Lung (tissue), 12 donors: Measurements from ENCODE around the gene CCDC38. TPM values are rescaled to one million over a fixed set of nuclear protein-coding genes. Genes with fewer than 3 reads are reported as not detected.

Experiments used
- ATAC-seq: fragments of 200-7000 bp; cut with Tn5 transposase; one replicate; pipeline ENCODE4 v1.9.1; 2020; ENCODE audit warnings: moderate number of reproducible peaks; ENCODE audit not compliant: insufficient read depth, low FRiP score
- DNase-seq, 3 donors: peaks; one replicate each; pipeline ENCODE4 v3.0.0-alpha.2; 2013 to 2017
- H3K27ac ChIP-seq, 2 donors: one replicate each; pipeline ENCODE4 v1.5.1; 2013; ENCODE audit warnings: mild to moderate bottlenecking in 2 of 2, moderate library complexity in 2 of 2, control low read depth in 1 of 2, inconsistent platforms in 1 of 2, low read depth in 1 of 2, low read length in 1 of 2
- H3K27me3 ChIP-seq, 3 donors: one replicate each; pipeline ENCODE4 v1.5.1; 2013; ENCODE audit warnings: low read length in 2 of 3; ENCODE audit not compliant: control insufficient read depth in 3 of 3, insufficient read depth in 3 of 3
- H3K36me3 ChIP-seq, 4 donors: one replicate each; pipeline ENCODE4 v1.5.1; 2013; ENCODE audit warnings: low read length in 4 of 4, mild to moderate bottlenecking in 1 of 4, moderate library complexity in 1 of 4; ENCODE audit not compliant: control insufficient read depth in 4 of 4, insufficient read depth in 4 of 4
- H3K4me1 ChIP-seq, 5 donors: one replicate each; pipeline ENCODE4 v1.5.1; 2013; ENCODE audit warnings: low read length in 5 of 5, mild to moderate bottlenecking in 2 of 5, moderate library complexity in 1 of 5; ENCODE audit not compliant: control insufficient read depth in 5 of 5, insufficient read depth in 5 of 5
- H3K4me3 ChIP-seq: one replicate; pipeline ENCODE4 v1.5.1; 2013; ENCODE audit warnings: mild to moderate bottlenecking, control low read depth, moderate library complexity
- H3K9ac ChIP-seq, 2 donors: one replicate each; pipeline ENCODE4 v1.5.1; 2013; ENCODE audit warnings: low read length in 2 of 2, control low read depth in 1 of 2; ENCODE audit not compliant: insufficient read depth in 1 of 2
- H3K9me3 ChIP-seq, 4 donors: one replicate each; pipeline ENCODE4 v1.5.1; 2013; ENCODE audit warnings: low read length in 3 of 4, mild to moderate bottlenecking in 1 of 4, moderate library complexity in 1 of 4; ENCODE audit not compliant: control insufficient read depth in 4 of 4, insufficient read depth in 3 of 4
- CTCF ChIP-seq: IDR thresholded peaks from 2 replicates; pipeline ENCODE4 v1.5.1; 2012; ENCODE audit warnings: mild to moderate bottlenecking; ENCODE audit errors: control extremely low read depth, extremely low read depth
- WGBS, 2 donors: extraction: QIAGEN DNeasy Blood & Tissue Kit; methylation state at CpG; one replicate each; pipeline ENCODE4 v1.1.7; 2013; 5-methylcytosine and 5-hydroxymethylcytosine counted together
- polyA plus RNA-seq, 2 donors: library from polyadenylated mRNA; stranded (reverse); fragments of 200-250 nt; gene quantifications; one replicate each; pipeline ENCODE4 v1.2.1, GENCODE V29; 2013
- total RNA-seq, 2 donors: library from RNA; depleted of rRNA in 1 of 2; stranded (reverse); fragments of >200 nt in 1 of 2; gene quantifications; one replicate each; pipeline ENCODE4 v1.2.1, GENCODE V29; 2014 to 2021
- donor health status: control.
- donor health status: control.
- donor health status: Bipolar disorder and iron deficiency.
- donor health status: healthy.
- donor health status: DM: yes; HTN: yes; CAD: no.

The CCDC38 gene
- total and polyA plus RNA-seq, 4 donors: 0.04 to 0.15 (median 0.05) TPM; not detected in 1

- ATAC-seq (peak; percentile 70), DNase-seq (peak in 2 of 3 donors; percentile 47 to 75)
- H3K27ac ChIP-seq: peak overlapping the region in 1 of 2 donors; percentile 40
These were observed 105.7 kb downstream of the CCDC38 start for GRCh38 chr12:95836630-95837239.

GRCh38 chr12:95836185-95836609 is 106.2 kb downstream of the CCDC38 start:
- TF ChIP-seq CTCF: no peak
- Histone ChIP-seq H3K9ac (no peak overlapping the region), H3K36me3 (no peaks in the 10 kb centered on the region), H3K4me3 (no peak overlapping the region), H3K27ac (no peak overlapping the region), H3K27me3 (no peaks in the 10 kb centered on the region), H3K4me1 (peaks cover 0 to 20% (median 9%) of the 10 kb centered on the region in 5 donors), H3K9me3 (no peaks in the 10 kb centered on the region)
- WGBS, 2 donors: 19 to 49% methylated on average over 3 of the region's 3 CpGs
- ATAC-seq (peak; percentile 48), DNase-seq (peak in 2 of 3 donors; percentile 40 to 61)

More at GRCh38 chr12:95836630-95837239, 105.7 kb downstream of the CCDC38 start:
- 17 to 24% methylated on average over 1 of the region's 1 CpG for WGBS, 2 donors
- peaks cover 0 to 20% (median 9%) of the 10 kb centered on the region in 5 donors for H3K4me1 ChIP-seq
- no peak for TF ChIP-seq CTCF
- H3K27me3 ChIP-seq: no peaks in the 10 kb centered on the region
- H3K36me3 ChIP-seq: no peaks in the 10 kb centered on the region
- H3K4me3 ChIP-seq: no peak overlapping the region
- no peak overlapping the region for H3K9ac ChIP-seq
- H3K9me3 ChIP-seq: no peaks in the 10 kb centered on the region

- H3K27me3 ChIP-seq: no peaks in the 10 kb centered on the region
- no peak overlapping the region for H3K27ac ChIP-seq
- no peaks in the 10 kb centered on the region for H3K9me3 ChIP-seq
- peaks cover 0 to 20% (median 9%) of the 10 kb centered on the region in 5 donors for H3K4me1 ChIP-seq
- WGBS, 2 donors: 68 to 82% methylated on average over 1 of the region's 1 CpG
- no peak for TF ChIP-seq CTCF
- H3K36me3 ChIP-seq: no peaks in the 10 kb centered on the region
- ATAC-seq (no peak), DNase-seq (no peak)
- no peak overlapping the region for H3K9ac ChIP-seq
- no peak overlapping the region for H3K4me3 ChIP-seq
These were observed 107.8 kb downstream of the CCDC38 start for GRCh38 chr12:95834572-95834971.
